Type B pancreatic cell (in vitro differentiated cells): ENCODE measurements around the gene CD99. TPM values are rescaled to one million over a fixed set of nuclear protein-coding genes. Genes with fewer than 3 reads are reported as not detected.

Source experiments
- DNase-seq: peaks from one replicate; pipeline ENCODE4 v3.0.0; 2021; ENCODE audit warnings: mixed read lengths; ENCODE audit not compliant: unreplicated experiment; ENCODE audit errors: extremely low spot score
- H3K27ac Mint-ChIP-seq: 2 replicates; pipeline ENCODE4 v1.8.0; 2021; ENCODE audit warnings: mild to moderate bottlenecking, mixed read lengths
- H3K27me3 Mint-ChIP-seq: 2 replicates; pipeline ENCODE4 v1.8.0; 2021; ENCODE audit warnings: mixed read lengths
- H3K36me3 Mint-ChIP-seq: 2 replicates; pipeline ENCODE4 v1.8.0; 2021; ENCODE audit warnings: mixed read lengths
- H3K4me1 Mint-ChIP-seq: one replicate; pipeline ENCODE4 v1.8.0; 2021; ENCODE audit warnings: mixed read lengths; ENCODE audit not compliant: unreplicated experiment
- H3K4me3 Mint-ChIP-seq: 2 replicates; pipeline ENCODE4 v1.8.0; 2021; ENCODE audit warnings: mild to moderate bottlenecking, mixed read lengths
- H3K9me3 Mint-ChIP-seq: 2 replicates; pipeline ENCODE4 v1.8.0; 2021; ENCODE audit warnings: mixed read lengths
- CTCF ChIP-seq: fragments of 200-600 bp; sonication (generic); conservative IDR thresholded peaks from 2 replicates; pipeline ENCODE4 v1.5.0; 2021; ENCODE audit warnings: antibody characterized with exemption, mild to moderate bottlenecking
- total RNA-seq: library from RNA; stranded (reverse); gene quantifications from 2 replicates; pipeline ENCODE4 v1.2.1, GENCODE V29; 2021; ENCODE audit warnings: low replicate concordance

Gene CD99
- total RNA-seq, 1 donor from 2014 or later, result 292 TPM

GRCh38 chrX:2656257-2656836 lies 34.7 kb upstream of the CD99 start:
- peak overlapping the region; percentile 0 for H3K27ac Mint-ChIP-seq
- no peak for TF ChIP-seq CTCF
- H3K9me3 Mint-ChIP-seq, result no peaks in the 10 kb centered on the region

DNA sequence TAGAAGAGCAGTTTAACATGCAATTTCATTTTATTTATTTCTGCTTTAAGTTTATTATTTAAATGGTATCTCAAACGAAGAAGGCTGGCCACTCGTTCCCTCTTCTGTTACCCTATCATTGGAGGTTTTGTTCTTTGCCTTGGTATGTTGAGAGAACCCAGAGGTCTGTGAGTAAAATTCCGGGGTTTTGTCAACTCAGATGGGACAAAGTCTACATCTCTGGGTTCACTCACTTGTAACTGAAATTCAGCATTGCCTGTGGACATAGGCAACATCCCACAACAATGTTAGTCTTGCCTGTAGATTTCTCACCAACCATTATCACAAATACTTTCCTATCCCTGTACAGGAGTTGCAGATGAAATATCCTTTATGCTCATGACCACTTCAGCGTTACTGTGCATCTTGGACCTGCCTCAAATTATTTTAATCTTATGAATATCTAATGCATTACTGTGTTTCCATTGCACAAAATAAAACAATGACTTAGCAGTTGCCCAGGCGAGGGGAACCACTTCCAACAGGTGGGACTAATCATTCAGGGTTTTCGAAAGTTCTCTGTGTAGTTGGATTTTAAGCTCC lies 33.5 kb upstream of the CD99 start:
- Mint-ChIP-seq H3K27ac (no peak overlapping the region), H3K4me1 (peaks cover 16% of the 10 kb centered on the region), H3K9me3 (no peaks in the 10 kb centered on the region), H3K27me3 (no peaks in the 10 kb centered on the region), H3K4me3 (no peak overlapping the region), H3K36me3 (no peaks in the 10 kb centered on the region)
- no peak for DNase-seq
- TF ChIP-seq CTCF, result no peak

More at GRCh38 chrX:2656257-2656836, 34.7 kb upstream of the CD99 start:
- Mint-ChIP-seq H3K4me1 (peaks cover 14% of the 10 kb centered on the region), H3K36me3 (no peaks in the 10 kb centered on the region), H3K4me3 (no peak overlapping the region), H3K27me3 (no peaks in the 10 kb centered on the region)
- DNase-seq, result no peak

- Mint-ChIP-seq H3K27me3 (no peaks in the 10 kb centered on the region), H3K36me3 (no peaks in the 10 kb centered on the region), H3K27ac (no peak overlapping the region), H3K9me3 (no peaks in the 10 kb centered on the region), H3K4me3 (no peak overlapping the region), H3K4me1 (peaks cover 16% of the 10 kb centered on the region)
- TF ChIP-seq CTCF, result no peak
- DNase-seq, result no peak
Observed at GRCh38 chrX:2658585-2659292, 32.4 kb upstream of the CD99 start.

- peaks cover 14% of the 10 kb centered on the region for H3K4me1 Mint-ChIP-seq
Observed at GRCh38 chrX:2662586-2662985, 28.5 kb upstream of the CD99 start.

DNA sequence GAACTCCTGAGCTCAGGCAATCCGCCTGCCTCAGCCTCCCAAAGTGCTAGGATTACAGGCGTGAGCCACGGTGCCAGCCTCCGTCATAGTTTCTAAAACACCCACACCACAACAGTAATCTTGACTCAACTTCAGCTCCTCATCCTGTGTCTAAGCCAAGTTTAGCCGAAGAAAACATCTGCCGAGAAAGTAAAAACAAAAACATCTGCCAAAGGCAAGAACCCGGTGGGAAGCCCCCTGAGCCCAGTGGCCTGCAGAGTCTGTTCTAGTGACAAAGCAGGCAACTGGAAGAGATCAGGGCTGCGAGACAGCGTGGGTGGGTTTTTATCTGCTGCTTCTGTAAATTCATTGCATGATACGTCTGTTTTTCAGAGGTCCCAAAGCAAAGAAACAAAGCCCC lies 26.6 kb upstream of the CD99 start:
- Mint-ChIP-seq H3K27ac (peak overlapping the region; percentile 53), H3K4me3 (no peak overlapping the region), H3K9me3 (no peaks in the 10 kb centered on the region), H3K4me1 (peaks cover 14% of the 10 kb centered on the region), H3K36me3 (no peaks in the 10 kb centered on the region), H3K27me3 (no peaks in the 10 kb centered on the region)
- DNase-seq, result no peak
- TF ChIP-seq CTCF, result no peak

More at GRCh38 chrX:2662586-2662985, 28.5 kb upstream of the CD99 start:
- Mint-ChIP-seq H3K27me3 (no peaks in the 10 kb centered on the region), H3K27ac (no peak overlapping the region), H3K9me3 (no peaks in the 10 kb centered on the region), H3K4me3 (no peak overlapping the region), H3K36me3 (no peaks in the 10 kb centered on the region)
- no peak for DNase-seq
- no peak for TF ChIP-seq CTCF
